HG02571 (cell line): ENCODE measurements around the gene CYCS.
"Not testable (repeated sequence)": the region's sequence is repeated elsewhere in the genome, so short reads cannot be mapped to it uniquely, and the experiment has no call there.

Source experiments
- ATAC-seq: cut with Tn5 transposase; IDR thresholded peaks from one replicate; pipeline ENCODE4 v1.9.1; 2021; ENCODE audit warnings: mild to moderate bottlenecking, moderate library complexity; ENCODE audit not compliant: unreplicated experiment

Gene CYCS

DNA sequence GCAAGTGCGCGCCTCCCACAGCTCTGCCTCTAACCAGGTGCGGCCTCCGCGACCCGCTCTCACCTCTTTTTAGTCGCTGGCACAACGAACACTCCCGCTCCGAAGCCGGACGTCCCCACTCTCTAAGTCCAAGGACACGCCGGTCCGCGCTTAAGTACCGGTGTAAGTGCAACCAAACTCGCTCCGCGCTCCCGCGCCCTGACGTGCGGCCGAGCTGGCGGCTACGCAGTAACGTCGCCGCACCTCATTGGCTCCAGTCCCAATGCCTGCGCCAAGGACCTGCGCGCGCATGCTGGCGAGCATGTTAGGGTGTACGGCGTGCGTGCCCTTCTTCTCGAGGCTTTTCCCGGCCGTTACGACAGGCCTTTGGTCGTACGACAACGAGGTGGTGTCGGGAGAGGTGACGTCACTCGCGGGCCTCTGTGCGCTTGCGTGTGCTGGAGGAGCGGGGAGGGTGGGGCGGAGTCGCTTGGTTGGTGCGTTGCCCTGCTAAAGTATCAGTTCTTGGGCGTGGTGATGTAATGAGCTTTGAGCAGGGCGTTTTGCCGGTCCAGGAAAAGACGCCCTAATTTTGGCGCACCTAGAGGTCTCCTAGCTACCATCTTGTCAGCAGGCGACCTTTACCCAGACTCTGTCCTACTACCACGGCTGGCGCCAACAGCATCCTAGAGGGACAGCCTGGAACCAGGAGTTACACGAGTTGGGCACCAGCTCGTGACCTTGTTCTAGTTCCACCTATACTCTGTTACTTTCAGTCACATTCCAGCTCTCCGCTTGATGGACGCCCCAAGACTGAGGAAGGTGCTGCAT lies at the start of gene CYCS:
Gene CYCS (minus strand): TSS at position 124 of the 810 bp plus-strand sequence. CDS start 1,141 bp downstream, outside the sequence.
- ATAC-seq, result peak; percentile 91

DNA sequence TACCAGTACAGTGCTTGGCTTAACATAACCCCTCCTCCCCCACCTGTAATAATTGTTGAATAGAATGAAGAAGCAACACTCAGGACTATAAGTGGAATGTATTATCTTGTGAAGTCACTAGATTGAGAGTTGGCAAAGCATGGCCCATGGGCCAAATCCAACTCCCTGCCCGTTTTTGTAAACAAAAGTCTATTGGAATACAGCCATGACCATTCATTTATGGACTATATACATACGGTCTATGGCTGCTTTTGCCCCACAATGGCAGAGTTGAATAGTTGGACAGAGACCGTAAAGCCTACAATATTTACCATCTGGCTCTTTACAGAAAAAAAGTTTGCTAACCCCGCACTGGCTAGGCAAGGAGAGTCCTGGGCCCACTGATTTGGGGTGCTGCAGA lies 48.1 kb upstream of the CYCS start:
- no peak for ATAC-seq

DNA sequence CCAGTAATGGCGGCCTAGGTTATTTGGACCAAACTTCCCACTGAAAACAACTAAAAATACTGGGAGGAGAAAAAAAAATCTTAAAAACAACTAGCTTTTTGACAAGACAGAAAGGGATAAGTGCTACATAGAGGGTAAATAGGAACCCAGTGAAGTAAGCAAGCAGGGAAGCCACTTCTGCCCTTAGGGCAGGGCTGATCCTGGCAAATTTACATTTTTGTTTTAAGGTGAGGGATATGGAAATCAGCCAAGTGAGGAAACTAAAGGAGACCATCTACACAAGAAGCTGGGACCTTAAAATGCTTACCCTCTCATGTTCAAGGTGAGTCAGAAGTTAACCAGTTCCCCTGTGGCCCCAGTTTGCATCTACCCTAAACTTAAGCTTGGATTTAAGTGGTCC lies 46.5 kb upstream of the CYCS start:
- ATAC-seq, result no peak

DNA sequence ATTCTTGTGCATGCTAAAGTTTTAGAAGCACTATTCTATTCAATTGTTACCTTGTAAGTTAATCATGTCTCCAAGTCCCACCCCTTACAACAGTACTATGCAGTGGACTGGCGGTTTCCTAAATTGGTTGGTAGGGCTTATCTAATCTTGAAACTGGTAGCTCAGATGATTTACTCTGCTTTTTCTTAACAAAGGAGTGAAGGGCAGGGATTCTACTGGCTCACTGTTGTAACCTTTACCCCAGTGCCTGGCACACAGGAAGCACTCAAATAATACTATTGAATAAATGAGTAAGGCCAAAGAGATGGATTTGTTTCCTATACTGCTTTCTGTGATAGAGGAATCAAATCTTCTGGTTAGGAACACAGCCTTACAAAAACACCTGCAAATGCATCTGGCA lies 46.0 kb upstream of the CYCS start:
- no peak for ATAC-seq

DNA sequence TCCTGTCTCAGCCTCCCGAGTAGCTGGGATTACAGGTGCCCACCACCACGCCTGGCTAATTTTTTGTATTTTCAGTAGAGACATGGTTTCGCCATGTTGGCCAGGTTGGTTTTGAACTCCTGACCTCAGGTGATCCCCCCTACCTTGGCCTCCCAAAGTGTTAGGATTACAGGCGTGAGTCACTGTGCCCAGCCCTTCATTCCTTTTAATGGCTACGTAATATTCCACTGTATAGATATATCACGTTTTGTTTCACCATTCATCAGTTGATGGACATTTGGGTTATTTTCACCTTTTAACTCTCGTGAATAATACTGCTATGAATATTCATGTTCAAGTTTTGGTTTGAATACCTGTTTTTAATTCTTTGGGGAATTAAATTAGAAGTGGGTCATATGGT lies 44.6 kb upstream of the CYCS start:
- ATAC-seq, result no peak

DNA sequence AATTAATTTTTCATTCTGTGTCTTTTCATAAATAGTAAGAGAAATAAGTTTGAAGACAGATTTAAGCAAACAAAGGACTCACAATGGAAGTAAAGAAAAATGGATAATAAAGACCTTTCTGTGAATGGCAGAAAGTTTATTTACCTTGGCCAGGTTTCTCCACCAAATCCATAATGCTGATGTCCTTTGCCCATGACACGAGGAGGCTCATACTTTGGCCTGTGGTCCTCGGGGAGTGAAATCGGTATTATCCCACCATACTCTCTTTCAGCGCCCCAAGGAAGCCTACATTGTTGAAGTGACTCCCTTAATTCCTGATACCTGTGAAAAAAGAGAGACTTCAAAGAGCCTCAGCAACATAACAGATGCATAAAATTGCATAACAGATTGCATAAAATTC lies 43.1 kb upstream of the CYCS start:
- no peak for ATAC-seq

DNA sequence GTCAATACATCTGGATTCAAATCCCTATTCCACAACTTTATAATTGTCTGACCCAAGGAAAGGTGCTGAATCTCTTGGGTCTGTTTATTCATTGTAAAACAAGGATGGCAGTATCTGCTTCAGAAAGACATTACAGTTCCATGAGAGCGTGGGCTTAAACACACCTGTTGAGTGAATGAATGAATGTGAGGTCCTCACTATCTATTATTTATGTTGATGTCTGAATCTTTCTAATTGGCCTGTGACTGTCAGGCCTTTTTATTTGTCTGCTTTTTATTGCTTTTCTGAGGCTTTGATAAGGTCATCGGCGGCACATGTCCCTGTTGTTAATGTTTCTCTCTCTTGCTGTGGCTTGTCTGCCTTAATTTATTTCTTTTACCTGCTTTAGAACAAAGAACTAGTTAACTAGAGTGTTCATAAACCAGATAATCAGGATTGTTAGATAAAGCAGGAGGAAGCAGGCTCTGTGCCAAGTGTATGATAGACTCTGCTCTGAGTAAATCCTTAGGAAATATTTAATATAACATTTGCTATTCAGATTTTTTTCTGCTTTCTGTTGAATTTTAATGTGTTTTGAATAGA lies 42.3 kb upstream of the CYCS start:
- ATAC-seq, result no peak

DNA sequence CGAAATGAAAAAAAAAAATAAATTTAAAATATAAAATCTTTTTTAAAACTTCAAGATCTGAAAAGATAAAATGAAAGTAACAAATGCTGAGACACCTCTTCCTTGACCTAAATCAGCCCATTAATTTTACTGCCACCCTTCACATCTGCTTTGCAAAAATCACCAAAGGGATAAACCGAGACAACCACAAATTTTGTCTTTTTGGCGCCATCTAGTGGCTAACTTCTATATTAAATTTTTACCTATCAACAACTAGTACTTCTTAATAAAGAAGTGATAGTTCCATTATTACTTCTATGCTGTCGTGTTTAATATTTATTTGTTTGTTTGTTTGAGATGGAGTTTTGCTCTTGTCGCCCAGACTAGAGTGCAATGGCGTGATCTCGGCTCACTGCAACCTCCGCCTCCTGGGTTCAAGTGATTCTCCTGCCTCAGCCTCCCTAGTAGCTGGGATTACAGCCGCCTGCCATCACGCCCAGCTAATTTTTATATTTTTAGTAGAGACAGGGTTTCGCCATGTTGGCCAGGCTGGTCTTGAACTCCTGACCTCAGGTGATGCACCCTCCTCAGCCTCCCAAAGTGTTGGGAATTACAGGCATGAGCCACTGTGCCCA lies 35.0 kb upstream of the CYCS start:
- not testable (repeated sequence) for ATAC-seq

DNA sequence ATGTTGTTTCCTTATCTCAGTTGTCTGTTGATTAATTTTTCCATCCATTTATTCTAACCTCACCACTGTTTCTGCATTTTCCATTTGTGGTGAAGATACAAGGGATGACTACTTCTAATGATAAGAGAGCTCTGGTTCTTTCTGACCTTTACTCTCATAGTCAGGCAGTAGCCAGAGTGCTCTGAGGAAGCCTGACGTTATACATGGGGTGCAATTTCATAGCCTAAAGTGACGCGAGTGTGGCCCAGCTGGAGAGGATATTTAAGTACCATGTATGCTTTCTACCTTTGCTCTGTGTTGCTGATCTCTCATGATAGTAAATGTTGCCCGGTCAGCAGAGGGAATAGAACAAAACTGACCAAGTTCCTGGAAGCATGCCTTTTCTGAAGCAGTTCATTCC lies 33.9 kb upstream of the CYCS start:
- no peak for ATAC-seq

DNA sequence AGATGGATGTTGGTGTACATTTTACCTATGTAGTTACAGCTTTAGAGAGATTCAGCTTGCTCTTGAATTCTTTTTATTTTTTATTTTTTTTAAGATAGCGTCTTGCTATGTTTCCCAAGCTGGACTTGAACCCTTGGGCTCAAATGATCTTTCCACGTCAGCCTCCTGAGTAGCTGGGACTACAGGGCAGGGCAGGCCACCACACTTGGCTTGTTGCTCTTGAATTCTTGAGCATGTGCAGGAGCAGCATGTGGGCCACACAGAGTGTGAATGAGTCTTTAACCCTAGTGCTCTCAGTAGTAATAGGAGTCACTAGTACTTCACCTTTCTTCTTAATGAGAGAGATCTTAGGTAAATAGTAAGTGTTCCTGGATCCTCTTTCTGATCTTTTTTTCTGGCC lies 26.7 kb upstream of the CYCS start:
- no peak for ATAC-seq

DNA sequence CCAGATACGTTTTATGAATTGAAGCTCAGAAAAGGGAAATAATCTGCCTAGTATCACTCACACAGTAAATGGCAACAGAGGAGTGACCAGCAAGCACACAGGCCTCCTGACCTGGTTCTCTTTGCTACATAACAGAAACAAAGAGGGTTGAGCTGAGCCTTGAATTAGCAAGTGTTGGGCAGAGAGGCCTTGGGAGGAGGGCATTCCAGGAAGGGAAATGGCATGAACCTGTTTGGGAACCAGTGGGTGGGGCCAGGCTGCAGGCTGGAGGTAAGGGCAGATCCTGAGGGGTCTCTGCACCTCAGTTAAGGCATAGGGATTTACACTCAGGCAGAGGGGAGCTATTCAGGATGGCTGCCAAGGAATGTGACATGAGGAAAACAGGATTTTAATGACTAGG lies 24.8 kb upstream of the CYCS start:
- no peak for ATAC-seq

DNA sequence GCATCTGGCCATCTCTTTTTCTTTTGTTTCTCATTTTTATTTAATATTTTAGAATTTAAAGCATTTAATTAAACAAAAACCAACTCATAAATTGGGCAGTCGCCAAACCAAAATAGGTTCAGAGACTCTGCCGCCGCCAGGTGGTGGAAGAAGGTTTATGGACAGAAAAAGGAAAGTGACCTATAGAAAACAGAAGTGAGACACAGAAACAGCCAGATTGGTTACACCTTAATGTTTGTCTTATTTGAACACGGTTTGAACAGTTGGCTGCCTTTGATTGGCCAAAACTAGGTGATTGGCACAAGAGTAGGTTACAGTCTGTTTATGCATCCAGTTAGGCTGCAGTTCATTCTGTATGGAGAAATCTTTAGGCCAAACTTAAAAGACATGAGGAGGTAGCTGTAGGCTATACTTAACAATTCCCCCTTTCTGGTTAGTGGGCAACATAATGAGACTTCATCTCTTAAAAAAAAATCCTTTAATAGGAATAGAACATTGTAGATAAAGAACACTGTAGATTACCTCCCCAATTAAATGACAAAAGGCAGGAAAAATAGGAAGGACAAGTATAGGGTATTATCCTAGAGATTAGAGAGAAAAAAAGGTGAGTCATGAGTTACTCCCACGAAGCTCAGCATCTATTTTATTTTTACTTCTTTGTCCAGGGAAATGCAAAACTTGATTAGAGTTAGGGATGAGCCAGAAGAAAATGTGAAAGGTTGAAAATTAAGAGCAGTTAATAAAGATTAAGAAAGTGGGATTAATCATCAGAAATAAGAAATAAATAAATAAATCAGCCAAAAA lies 23.9 kb upstream of the CYCS start:
- no peak for ATAC-seq

DNA sequence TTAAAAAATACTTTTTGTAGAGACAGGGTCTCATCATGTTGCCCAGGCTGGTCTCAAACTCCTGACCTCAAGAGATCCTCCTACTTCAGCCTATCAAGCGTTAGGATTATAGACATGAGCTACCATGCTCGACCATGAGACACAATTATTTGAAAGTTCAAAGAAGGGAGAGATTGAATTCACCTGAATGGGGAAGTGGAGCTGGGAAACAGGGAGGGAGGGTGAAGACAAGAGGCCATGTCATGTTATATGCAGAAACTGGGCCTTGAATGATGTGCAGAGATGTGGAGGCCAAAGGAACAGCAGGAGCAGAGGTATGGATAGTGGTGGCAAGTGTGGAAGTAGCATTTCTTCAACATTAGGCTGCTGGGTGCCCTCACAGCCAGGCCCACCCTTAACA lies 18.7 kb upstream of the CYCS start:
- ATAC-seq, result no peak

DNA sequence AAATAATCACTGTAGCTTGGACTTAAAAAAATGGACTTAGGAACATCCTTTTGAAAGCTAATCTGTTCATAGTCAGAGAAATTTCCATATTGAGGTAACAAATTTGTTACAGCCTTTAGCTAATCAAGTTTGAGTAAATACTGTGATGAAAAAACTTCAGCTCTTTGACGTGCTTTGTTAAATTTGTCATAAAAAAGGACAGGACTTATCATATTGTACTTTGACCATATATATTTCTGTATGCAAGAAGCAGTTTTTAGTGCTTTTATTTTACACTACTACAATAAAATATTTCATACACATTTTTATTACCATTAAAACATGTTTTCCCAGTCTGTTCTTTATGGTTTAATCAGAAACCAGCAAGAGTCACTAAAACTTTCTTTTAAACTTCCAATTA lies 14.5 kb upstream of the CYCS start:
- ATAC-seq, result no peak

DNA sequence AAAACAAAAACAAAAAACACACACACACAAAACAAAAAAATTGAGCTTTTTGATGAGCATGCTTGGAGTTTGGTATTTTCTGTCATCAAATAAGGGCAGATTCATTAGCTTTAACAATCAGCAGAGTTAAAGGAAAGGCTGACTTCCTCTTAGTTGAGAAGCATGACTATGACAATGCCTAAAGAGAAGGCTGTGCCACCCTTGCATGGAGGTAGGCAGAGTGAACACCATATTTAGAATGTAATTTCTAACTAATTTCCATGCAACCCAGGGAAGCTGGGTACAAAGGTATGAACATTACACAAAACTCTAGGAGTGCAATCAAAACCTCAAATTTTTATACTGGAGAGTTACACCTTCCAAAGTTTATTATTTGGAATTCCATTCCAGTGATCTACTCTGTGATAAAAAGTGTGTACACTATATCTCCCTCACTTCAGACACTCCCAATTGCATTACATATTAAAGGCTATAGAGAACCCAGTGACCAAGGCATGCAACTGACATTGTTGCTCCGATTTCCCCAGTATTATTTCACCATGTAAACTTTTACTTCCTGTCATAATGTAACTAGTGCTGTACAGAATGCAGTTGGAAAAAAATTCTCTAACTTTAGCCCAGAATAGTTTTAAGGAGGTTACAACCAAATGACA lies 9.4 kb upstream of the CYCS start:
- no peak for ATAC-seq

DNA sequence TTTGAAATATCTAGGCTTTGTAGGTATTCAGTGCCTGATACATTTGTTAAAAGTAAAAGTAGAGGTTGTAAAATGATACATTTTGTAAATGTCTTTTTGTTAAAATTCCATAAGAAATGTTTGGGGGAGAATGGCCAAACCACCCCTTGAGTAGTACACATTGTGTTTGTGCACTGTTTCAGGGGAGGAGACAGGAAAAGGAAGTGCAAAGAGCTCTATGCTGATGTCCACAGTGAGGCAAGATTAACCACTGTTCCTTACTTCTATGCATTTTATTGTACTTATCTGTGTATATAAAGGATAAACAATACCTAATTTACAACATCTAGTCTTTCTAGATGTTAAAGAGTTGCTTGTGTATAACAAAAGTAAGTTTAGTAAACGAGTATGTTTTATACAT lies 7.4 kb upstream of the CYCS start:
- no peak for ATAC-seq

DNA sequence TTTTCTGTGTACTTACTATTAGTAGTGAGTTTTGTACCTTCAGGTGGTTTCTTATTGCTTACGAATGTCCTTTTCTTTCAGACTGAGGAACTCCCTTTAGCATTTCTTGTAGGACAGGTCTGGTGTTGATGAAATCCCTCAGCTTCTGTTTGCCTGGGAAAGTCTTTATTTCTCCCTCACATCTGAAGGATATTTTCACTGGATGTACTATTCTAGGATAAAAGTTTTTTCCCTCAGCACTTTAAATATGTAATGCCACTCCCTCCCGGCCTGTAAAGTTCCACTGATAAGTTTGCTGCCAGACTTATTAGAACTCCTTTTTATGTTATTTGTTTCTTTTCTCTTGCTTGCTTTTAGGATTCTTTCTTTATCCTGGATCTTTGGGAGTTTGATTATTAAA lies 1.7 kb upstream of the CYCS start:
- no peak for ATAC-seq

DNA sequence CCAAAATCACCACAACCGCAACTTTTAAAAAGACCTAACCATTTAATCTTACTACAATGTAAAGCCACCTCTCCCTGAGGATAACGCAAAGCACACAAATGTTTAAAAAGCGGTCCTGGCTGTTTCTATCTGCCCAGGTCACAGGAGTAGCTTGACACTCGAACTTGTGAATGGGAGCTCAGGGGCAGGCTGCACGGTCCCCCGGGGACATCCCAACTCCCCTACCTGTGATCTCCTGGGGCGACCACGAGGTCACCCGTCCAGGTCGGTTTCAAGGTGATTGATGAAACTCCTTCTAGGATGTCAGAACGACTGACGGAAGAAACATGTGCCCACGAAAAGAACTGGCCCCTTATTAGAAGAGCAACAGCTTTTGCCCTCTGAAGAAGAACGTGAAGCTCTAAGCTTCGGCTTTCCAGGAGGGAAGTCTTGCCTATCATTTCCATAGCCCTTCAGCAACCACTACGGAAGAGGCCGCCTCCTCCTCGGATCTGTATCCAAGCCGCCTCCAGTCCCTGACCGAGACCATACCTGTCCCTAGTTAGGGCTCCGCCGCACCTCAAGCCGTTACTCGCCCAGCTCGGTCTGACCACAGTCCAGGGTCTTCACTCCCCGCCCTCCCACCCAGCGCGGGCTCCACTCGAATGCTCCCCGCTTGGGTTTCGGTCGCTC lies 459 bp downstream of the CYCS start:
- ATAC-seq, result no peak

DNA sequence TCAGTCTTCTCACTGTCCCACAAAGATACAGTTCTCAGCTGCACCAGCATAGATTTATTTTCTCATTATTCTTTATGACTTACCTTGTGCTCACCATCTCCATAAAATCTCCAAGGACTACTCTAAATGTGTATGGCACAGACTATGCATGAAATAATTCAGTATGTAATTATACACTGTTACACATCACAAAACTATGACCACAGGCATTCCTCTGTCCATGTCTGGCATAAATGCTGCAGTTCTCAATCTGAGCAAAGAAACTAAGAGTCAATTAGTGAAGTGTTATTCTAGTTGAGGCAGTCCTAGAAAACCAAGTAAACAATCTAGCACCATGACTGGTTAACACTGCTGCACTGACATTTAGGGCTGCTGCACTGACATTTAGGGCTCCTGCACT lies 2.7 kb downstream of the CYCS start:
- ATAC-seq, result no peak

DNA sequence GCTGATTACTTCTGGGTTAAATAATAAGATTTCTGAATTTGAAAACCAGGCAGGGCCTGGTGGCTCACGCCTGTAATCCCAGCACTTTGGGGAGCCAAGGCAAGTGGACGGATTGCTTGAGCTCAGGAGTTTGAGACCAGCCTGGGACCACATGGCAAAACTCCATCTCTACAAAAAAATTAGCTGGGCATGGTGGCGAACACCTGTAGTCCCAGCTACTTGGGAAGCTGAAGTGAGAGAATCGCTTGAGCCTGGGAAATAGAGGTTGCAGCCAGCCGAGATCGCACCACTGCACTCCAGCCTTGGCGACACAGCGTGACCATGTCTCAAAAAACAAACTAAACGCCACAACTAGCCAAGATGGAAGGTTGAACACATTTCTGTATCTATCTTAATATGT lies 3.5 kb downstream of the CYCS start:
- no peak for ATAC-seq

DNA sequence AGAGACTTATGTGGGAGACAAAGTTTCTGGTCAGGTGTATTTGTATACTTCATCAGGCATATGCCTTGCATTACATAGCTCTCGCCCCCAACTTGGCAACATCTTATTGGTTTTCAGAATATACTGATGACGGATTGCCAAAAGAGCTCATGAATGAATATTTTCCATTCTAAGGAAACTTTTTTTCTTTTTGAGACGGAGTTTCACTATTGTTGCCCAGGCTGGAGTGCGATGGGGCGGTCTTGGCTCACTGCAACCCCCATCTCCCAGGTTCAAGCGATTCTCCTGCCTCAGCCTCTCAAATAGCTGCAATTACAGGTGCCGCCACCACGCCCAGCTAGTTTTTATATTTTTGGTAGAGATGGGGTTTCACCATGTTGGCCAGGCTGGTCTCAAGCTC lies 6.0 kb downstream of the CYCS start:
- no peak for ATAC-seq
